Vagina (tissue), 2 donors: Measurements from ENCODE around the gene HDAC11.

Source experiments
- CTCF ChIP-seq, 3 experiments: fragments of 450-650 bp in 2 of 3; fragments of 200-600 bp in 1 of 3; sonication (generic) in 1 of 3; IDR thresholded peaks; one replicate each; pipeline ENCODE4 v1.5.1; 2017 to 2019; ENCODE audit warnings: antibody characterized with exemption in 3 of 3, mild to moderate bottlenecking in 2 of 3, moderate library complexity in 2 of 3
- POLR2A ChIP-seq, 2 donors: fragments of 450-650 bp; IDR thresholded peaks; one replicate each; pipeline ENCODE4 v1.6.1; 2017; ENCODE audit warnings: antibody characterized with exemption in 2 of 2, mild to moderate bottlenecking in 2 of 2, moderate library complexity in 2 of 2

- TF ChIP-seq POLR2A (IDR thresholded peaks at IDR 0.05) (no peak), CTCF (IDR thresholded peaks at IDR 0.05) (no peak)
Observed at GRCh38 chr3:13547591-13548371, 67.7 kb downstream of the HDAC11 start.
